Measurements from ENCODE around the gene RPP25.
"Not testable (repeated sequence)": the region's sequence is repeated elsewhere in the genome, so short reads cannot be mapped to it uniquely, and the experiment has no call there.

RPP25 gene

DNA sequence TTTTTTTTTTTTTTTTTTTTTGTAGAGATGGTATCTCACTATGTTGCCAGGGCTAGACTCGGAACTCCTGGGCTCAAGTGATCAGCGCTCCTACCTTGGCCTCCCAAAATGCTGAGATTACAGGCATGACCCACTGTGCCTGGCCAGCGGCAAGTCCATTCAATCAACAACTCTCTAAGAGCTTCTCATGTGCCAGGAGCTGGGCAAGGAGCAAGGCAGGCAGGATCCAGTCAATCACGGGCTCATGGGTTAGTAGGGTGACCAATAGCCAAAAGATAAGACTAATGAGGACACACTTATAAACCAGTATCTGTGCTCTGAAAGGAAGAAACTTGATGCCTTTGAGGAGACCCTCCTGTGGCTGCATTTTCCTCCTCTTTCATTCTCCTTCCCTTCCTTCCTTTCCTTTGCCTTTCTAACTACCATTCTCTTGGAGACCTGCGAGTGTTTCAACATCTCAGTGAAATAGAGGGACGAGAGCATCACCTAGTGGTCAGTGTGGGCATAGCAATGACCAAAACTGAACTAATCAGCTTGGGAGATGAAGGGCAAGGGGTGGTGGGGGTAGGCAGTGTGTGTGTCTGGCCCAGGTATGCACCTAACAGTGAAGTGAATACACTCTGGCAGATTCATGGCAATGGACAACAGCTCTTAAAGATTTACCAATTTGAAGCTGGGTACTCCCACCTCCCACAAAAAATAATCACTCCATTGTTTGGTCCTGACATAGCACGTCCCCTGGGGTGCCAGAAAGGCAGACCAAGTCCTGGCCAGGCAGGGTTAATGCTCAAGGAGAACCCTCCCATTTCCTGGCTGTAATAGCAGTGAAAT is 6.3 kb downstream of the RPP25 start:
- TF ChIP-seq, protein P1, sequence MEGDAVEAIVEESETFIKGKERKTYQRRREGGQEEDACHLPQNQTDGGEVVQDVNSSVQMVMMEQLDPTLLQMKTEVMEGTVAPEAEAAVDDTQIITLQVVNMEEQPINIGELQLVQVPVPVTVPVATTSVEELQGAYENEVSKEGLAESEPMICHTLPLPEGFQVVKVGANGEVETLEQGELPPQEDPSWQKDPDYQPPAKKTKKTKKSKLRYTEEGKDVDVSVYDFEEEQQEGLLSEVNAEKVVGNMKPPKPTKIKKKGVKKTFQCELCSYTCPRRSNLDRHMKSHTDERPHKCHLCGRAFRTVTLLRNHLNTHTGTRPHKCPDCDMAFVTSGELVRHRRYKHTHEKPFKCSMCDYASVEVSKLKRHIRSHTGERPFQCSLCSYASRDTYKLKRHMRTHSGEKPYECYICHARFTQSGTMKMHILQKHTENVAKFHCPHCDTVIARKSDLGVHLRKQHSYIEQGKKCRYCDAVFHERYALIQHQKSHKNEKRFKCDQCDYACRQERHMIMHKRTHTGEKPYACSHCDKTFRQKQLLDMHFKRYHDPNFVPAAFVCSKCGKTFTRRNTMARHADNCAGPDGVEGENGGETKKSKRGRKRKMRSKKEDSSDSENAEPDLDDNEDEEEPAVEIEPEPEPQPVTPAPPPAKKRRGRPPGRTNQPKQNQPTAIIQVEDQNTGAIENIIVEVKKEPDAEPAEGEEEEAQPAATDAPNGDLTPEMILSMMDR (IDR thresholded peaks at IDR 0.05; ENCODE audit: insufficient read depth, low read length), result peak; percentile 99
- TF ChIP-seq GABPA (IDR thresholded peaks at IDR 0.05; ENCODE audit: low read depth) (no peak), POLR2AphosphoS5 (IDR thresholded peaks at IDR 0.05; ENCODE audit: low read depth) (no peak)
- TF ChIP-seq, protein P2, sequence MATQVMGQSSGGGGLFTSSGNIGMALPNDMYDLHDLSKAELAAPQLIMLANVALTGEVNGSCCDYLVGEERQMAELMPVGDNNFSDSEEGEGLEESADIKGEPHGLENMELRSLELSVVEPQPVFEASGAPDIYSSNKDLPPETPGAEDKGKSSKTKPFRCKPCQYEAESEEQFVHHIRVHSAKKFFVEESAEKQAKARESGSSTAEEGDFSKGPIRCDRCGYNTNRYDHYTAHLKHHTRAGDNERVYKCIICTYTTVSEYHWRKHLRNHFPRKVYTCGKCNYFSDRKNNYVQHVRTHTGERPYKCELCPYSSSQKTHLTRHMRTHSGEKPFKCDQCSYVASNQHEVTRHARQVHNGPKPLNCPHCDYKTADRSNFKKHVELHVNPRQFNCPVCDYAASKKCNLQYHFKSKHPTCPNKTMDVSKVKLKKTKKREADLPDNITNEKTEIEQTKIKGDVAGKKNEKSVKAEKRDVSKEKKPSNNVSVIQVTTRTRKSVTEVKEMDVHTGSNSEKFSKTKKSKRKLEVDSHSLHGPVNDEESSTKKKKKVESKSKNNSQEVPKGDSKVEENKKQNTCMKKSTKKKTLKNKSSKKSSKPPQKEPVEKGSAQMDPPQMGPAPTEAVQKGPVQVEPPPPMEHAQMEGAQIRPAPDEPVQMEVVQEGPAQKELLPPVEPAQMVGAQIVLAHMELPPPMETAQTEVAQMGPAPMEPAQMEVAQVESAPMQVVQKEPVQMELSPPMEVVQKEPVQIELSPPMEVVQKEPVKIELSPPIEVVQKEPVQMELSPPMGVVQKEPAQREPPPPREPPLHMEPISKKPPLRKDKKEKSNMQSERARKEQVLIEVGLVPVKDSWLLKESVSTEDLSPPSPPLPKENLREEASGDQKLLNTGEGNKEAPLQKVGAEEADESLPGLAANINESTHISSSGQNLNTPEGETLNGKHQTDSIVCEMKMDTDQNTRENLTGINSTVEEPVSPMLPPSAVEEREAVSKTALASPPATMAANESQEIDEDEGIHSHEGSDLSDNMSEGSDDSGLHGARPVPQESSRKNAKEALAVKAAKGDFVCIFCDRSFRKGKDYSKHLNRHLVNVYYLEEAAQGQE (IDR thresholded peaks at IDR 0.05; ENCODE audit: insufficient replicate concordance, low read depth), result no peak
- H3K27ac ChIP-seq (replicated peaks), result no peak overlapping the region

DNA sequence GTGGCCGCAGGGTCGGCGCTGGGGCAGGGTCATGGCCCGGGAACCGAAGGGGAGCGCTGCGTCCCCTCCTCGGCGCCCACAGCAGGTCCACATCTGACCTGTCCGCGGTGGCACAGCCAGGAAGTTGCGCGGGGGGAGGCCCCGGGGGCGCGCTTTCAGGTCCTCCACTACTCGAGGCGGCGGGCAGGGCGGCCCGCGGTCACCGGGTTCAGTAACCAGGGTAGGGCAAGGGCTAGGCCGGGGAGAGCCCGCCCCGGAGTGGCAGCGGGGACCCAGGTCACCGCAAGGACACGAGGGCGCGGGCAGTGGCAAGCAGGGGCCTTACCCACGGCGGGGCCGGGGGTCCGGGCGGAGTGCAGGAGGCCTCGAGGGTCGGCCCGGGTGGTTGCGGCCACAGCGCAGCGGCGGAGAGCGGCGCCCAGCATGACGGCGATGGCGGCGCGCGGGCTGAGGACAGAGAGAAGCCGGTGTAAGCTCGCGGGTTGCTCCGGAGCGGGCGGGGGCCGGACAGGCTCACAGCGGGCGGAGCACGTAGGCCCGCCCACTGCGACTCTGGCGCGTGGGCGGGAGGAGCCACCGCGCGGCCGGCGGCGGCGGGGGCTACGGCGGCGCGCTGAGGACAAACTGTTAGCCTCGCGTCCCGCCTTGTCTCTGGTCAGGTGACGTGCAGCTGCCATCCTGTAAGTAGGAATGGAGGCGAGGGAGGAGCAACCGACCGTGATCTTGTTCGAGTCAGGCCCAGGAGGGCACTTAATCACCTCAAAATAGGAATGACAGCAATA is 18.8 kb downstream of the RPP25 start, which contains the start of gene COX5A:
TSS of gene COX5A (minus strand) at position 484 of the 782 bp plus-strand sequence. CDS start at position 425, 59 bp downstream.
- peak; percentile 92 to 93 for DNase-seq (ENCODE audit: low read depth in 1 of 2, low spot score in 1 of 2)
- H3K27ac ChIP-seq (replicated peaks), result peak within 1 kb of the TSS; percentile 99
- H3K27me3 ChIP-seq (ENCODE audit: insufficient read depth, poor library complexity, severe bottlenecking), result no peaks in the 10 kb centered on the region
- H3K4me3 ChIP-seq (replicated peaks; ENCODE audit: insufficient read depth, low read length), result peak within 1 kb of the TSS; percentile 55
- TF ChIP-seq, protein P1 (IDR thresholded peaks at IDR 0.05; ENCODE audit: insufficient read depth, low read length), result no peak
- TF ChIP-seq GABPA (IDR thresholded peaks at IDR 0.05; ENCODE audit: low read depth) (no peak), SPI1 (IDR thresholded peaks at IDR 0.05; ENCODE audit: borderline replicate concordance, low read depth) (no peak), POLR2AphosphoS5 (IDR thresholded peaks at IDR 0.05; ENCODE audit: low read depth) (peak; percentile 84)
- TF ChIP-seq, protein P2 (IDR thresholded peaks at IDR 0.05; ENCODE audit: insufficient replicate concordance, low read depth), result peak; percentile 34

More for the DNA sequence above, 6.3 kb downstream of the RPP25 start:
- H3K4me3 ChIP-seq (replicated peaks; ENCODE audit: insufficient read depth, low read length), result no peak overlapping the region
- no peaks in the 10 kb centered on the region for H3K27me3 ChIP-seq (ENCODE audit: insufficient read depth, poor library complexity, severe bottlenecking)
- peak in 1 of 2 experiments; percentile 79 for DNase-seq (ENCODE audit: low read depth in 1 of 2, low spot score in 1 of 2)

DNA sequence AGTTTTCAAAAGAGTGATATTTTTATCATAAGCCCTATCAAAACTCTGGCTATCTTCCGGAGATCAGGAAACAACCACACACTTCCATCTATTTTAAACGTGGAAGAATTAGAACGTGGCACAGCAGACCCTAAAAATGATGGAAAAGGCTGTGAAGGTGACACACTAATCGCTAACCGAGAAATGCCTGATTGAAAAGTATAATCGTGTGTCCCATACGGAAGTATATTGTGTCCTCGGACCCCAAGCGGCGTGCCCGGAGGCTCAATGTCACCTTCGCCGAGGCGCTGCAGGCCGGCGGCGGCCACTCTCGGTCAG is 19.3 kb downstream of the RPP25 start:
- peak in 1 of 2 experiments; percentile 40 for DNase-seq (ENCODE audit: low read depth in 1 of 2, low spot score in 1 of 2)
- H3K27ac ChIP-seq (replicated peaks), result peak overlapping the region; percentile 99
- peak overlapping the region; percentile 55 for H3K4me3 ChIP-seq (replicated peaks; ENCODE audit: insufficient read depth, low read length)
- H3K27me3 ChIP-seq (ENCODE audit: insufficient read depth, poor library complexity, severe bottlenecking), result no peaks in the 10 kb centered on the region
- TF ChIP-seq, protein P2 (IDR thresholded peaks at IDR 0.05; ENCODE audit: insufficient replicate concordance, low read depth), result no peak
- TF ChIP-seq, protein P1 (IDR thresholded peaks at IDR 0.05; ENCODE audit: insufficient read depth, low read length), result no peak
- no peak for TF ChIP-seq SPI1 (IDR thresholded peaks at IDR 0.05; ENCODE audit: borderline replicate concordance, low read depth)
- no peak for TF ChIP-seq GABPA (IDR thresholded peaks at IDR 0.05; ENCODE audit: low read depth)
- TF ChIP-seq POLR2AphosphoS5 (IDR thresholded peaks at IDR 0.05; ENCODE audit: low read depth), result no peak

DNA sequence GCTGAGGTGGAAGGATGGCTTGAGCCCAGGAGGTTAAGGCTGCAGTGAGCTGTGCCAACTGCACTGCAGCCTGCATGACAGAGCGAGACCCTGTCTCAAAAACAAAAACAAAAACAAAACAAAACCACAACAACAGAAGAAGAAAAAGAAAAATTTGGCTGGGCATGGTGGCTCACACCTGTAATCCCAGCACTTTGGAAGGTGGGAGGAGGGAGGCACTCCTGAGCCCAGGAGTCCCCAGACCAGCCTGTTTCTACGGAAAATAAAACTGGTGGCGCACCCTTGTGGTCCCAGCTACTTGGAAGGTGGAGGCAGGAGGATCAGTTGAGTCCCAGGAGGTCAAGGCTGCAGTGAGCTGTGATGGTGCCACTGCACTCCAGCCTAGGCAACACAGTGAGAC is 21.4 kb downstream of the RPP25 start:
- DNase-seq (ENCODE audit: low read depth in 1 of 2, low spot score in 1 of 2); H3K27ac ChIP-seq (replicated peaks); H3K27me3 ChIP-seq (ENCODE audit: insufficient read depth, poor library complexity, severe bottlenecking); H3K4me3 ChIP-seq (replicated peaks; ENCODE audit: insufficient read depth, low read length): not testable (repeated sequence)
